HEK293 (cell line): ENCODE measurements around the gene IL5.
"Not testable (repeated sequence)": the region's sequence is repeated elsewhere in the genome, so short reads cannot be mapped to it uniquely, and the experiment has no call there.

Experiments used
- CTCF ChIA-PET: fragments of 350-600 bp; formaldehyde crosslinking; extraction: SDS; loops from one replicate; lab custom pipeline; 2021; ENCODE audit warnings: antibody characterized with exemption; lab: Yijun Ruan, JAX
- POLR2A ChIA-PET: fragments of 300-600 bp; formaldehyde crosslinking; extraction: SDS; loops from one replicate; lab custom pipeline; 2020; ENCODE audit warnings: antibody characterized with exemption, inconsistent platforms; lab: Yijun Ruan, JAX
- H3K27ac ChIP-seq: fragments of 200-500 bp; sonication (Bioruptor generic); 2 replicates; pipeline ENCODE4 v1.5.1; 2014; ENCODE audit warnings: low read depth, low read length, control low read depth, inconsistent platforms; ENCODE audit errors: extremely low read depth
- H3K36me3 ChIP-seq, 2 experiments: fragments of 200-500 bp in 1 of 2; sonication (Bioruptor generic) in 1 of 2; 1 replicate in 1 of 2; 2 replicates in 1 of 2; pipeline ENCODE4 v1.5.1; 2014 to 2017; ENCODE audit warnings: inconsistent platforms in 2 of 2, low read length in 2 of 2; ENCODE audit not compliant: control insufficient read depth in 2 of 2, insufficient read depth in 1 of 2
- H3K4me1 ChIP-seq: fragments of 200-500 bp; sonication (Bioruptor generic); 2 replicates; pipeline ENCODE4 v1.5.1; 2014; ENCODE audit warnings: mild to moderate bottlenecking, low read length, inconsistent platforms; ENCODE audit not compliant: control insufficient read depth, insufficient read depth
- H3K4me3 ChIP-seq: 2 replicates; pipeline ENCODE4 v1.5.1; 2011; ENCODE audit warnings: low read depth, mild to moderate bottlenecking, control low read depth, low read length, moderate library complexity
- H3K9me3 ChIP-seq: fragments of 200-500 bp; sonication (Bioruptor generic); 2 replicates; pipeline ENCODE4 v1.5.1; 2014; ENCODE audit warnings: low read depth, low read length, inconsistent platforms; ENCODE audit not compliant: control insufficient read depth, insufficient read depth
- GLI2 ChIP-seq: fragments of 450-650 bp; formaldehyde crosslinking; IDR thresholded peaks from 2 replicates; pipeline ENCODE4; 2017; ENCODE audit warnings: missing biosample characterization, missing genetic modification characterization, low read depth, borderline replicate concordance
- MEIS1 ChIP-seq: sonication (generic); formaldehyde crosslinking; IDR thresholded peaks from 2 replicates; pipeline ENCODE4 v1.8.1; 2022; ENCODE audit warnings: missing genetic modification reagents, mild to moderate bottlenecking, borderline replicate concordance
- MYNN ChIP-seq: fragments of 450-650 bp; formaldehyde crosslinking; IDR thresholded peaks from 2 replicates; pipeline ENCODE4 v1.5.1; 2016; ENCODE audit warnings: missing biosample characterization, missing genetic modification characterization, borderline replicate concordance
- PRDM1 ChIP-seq: fragments of 450-650 bp; formaldehyde crosslinking; IDR thresholded peaks from 2 replicates; pipeline ENCODE4; 2016; ENCODE audit warnings: missing biosample characterization, missing genetic modification characterization
- YY2 ChIP-seq: fragments of 450-650 bp; formaldehyde crosslinking; IDR thresholded peaks from 2 replicates; pipeline ENCODE4 v1.5.1; 2016; ENCODE audit warnings: missing biosample characterization, missing genetic modification characterization
- ZNF10 ChIP-seq: fragments of 450-650 bp; formaldehyde crosslinking; IDR thresholded peaks from 2 replicates; pipeline ENCODE4 v1.5.1; 2017; ENCODE audit warnings: missing biosample characterization, missing genetic modification characterization
- ZNF133 ChIP-seq: fragments of 450-650 bp; formaldehyde crosslinking; IDR thresholded peaks from 2 replicates; pipeline ENCODE4 v1.5.1; 2016; ENCODE audit warnings: missing biosample characterization, missing genetic modification characterization
- ZNF146 ChIP-seq: fragments of 450-650 bp; formaldehyde crosslinking; IDR thresholded peaks from 2 replicates; pipeline ENCODE4 v1.5.1; 2016; ENCODE audit warnings: missing biosample characterization, missing genetic modification characterization
- ZNF155 ChIP-seq: fragments of 450-650 bp; formaldehyde crosslinking; IDR thresholded peaks from 2 replicates; pipeline ENCODE4 v1.5.1; 2016; ENCODE audit warnings: missing biosample characterization, missing genetic modification characterization
- ZNF174 ChIP-seq: fragments of 450-650 bp; formaldehyde crosslinking; IDR thresholded peaks from 2 replicates; pipeline ENCODE4 v1.5.0; 2017; ENCODE audit warnings: missing biosample characterization, mild to moderate bottlenecking, missing genetic modification characterization
- ZNF202 ChIP-seq: fragments of 450-650 bp; formaldehyde crosslinking; IDR thresholded peaks from 2 replicates; pipeline ENCODE4 v1.5.1; 2016; ENCODE audit warnings: missing biosample characterization, missing genetic modification characterization, borderline replicate concordance
- ZNF23 ChIP-seq: fragments of 450-650 bp; formaldehyde crosslinking; IDR thresholded peaks from 2 replicates; pipeline ENCODE4 v1.5.1; 2016; ENCODE audit warnings: missing biosample characterization, missing genetic modification characterization, borderline replicate concordance
- ZNF324 ChIP-seq: fragments of 450-650 bp; formaldehyde crosslinking; IDR thresholded peaks from 2 replicates; pipeline ENCODE4 v1.5.1; 2016; ENCODE audit warnings: missing biosample characterization, missing genetic modification characterization
- ZNF555 ChIP-seq: fragments of 450-650 bp; formaldehyde crosslinking; conservative IDR thresholded peaks from 2 replicates; pipeline ENCODE4 v1.5.1; 2017; ENCODE audit warnings: missing biosample characterization, mild to moderate bottlenecking, missing genetic modification characterization, inconsistent platforms
- ZNF585B ChIP-seq: fragments of 450-650 bp; formaldehyde crosslinking; IDR thresholded peaks from 2 replicates; pipeline ENCODE4 v1.5.1; 2016; ENCODE audit warnings: missing biosample characterization, missing genetic modification characterization
- TF ChIP-seq, protein P1 (sequence below): fragments of 450-650 bp; formaldehyde crosslinking; IDR thresholded peaks from 2 replicates; pipeline ENCODE4 v1.5.1; 2016; ENCODE audit warnings: missing biosample characterization, missing genetic modification characterization
- TF ChIP-seq, protein P2 (sequence below): fragments of 450-650 bp; formaldehyde crosslinking; IDR thresholded peaks from 2 replicates; pipeline ENCODE4 v1.5.1; 2017; ENCODE audit warnings: missing biosample characterization, mild to moderate bottlenecking, missing genetic modification characterization, moderate library complexity
- TF ChIP-seq, protein P3 (sequence below): fragments of 450-650 bp; formaldehyde crosslinking; IDR thresholded peaks from 2 replicates; pipeline ENCODE4 v1.5.1; 2017; ENCODE audit warnings: missing biosample characterization, missing genetic modification characterization
- TF ChIP-seq, protein P4 (sequence below): fragments of 450-650 bp; formaldehyde crosslinking; IDR thresholded peaks from 2 replicates; pipeline ENCODE4 v1.5.1; 2016; ENCODE audit warnings: missing biosample characterization, missing genetic modification characterization

Gene IL5

DNA sequence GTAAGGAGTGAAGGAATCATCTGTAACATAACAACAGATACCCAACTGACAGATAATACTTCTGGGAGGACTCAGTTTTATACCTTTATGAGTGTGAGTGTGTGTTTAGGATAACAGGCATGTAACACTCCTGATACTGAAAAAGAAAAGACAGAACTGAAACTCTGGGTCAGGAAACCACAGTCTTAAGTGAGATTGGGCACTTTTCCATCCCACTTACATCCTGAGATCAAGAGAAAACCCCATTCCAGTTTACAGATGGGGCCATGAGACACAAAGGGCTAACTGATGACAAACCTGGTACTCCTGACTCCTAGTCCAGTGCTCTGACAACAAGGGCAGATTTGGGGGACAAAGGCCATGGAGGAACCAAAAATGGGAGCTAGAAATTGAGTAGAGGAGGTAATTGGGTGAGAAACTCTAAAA lies 18.0 kb downstream of the IL5 start:
- H3K36me3 ChIP-seq: no peaks in the 10 kb centered on the region
- POLR2A ChIA-PET: no interaction called here
- TF ChIP-seq ZNF23 (no peak), ZNF146 (tag by site-specific recombination) (no peak), ZNF174 (tag by site-specific recombination) (no peak), ZNF10 (tag by site-specific recombination) (no peak), ZNF585B (tag by site-specific recombination) (no peak), MYNN (no peak), ZNF202 (tag by site-specific recombination) (no peak), GLI2 (tag by site-specific recombination) (no peak), ZNF155 (no peak), MEIS1 (CRISPR knock-in tag) (no peak), PRDM1 (tag by site-specific recombination) (no peak), ZNF555 (tag by site-specific recombination) (no peak), ZNF133 (no peak), YY2 (tag by site-specific recombination) (no peak), ZNF324 (no peak)
- TF ChIP-seq, protein P1, sequence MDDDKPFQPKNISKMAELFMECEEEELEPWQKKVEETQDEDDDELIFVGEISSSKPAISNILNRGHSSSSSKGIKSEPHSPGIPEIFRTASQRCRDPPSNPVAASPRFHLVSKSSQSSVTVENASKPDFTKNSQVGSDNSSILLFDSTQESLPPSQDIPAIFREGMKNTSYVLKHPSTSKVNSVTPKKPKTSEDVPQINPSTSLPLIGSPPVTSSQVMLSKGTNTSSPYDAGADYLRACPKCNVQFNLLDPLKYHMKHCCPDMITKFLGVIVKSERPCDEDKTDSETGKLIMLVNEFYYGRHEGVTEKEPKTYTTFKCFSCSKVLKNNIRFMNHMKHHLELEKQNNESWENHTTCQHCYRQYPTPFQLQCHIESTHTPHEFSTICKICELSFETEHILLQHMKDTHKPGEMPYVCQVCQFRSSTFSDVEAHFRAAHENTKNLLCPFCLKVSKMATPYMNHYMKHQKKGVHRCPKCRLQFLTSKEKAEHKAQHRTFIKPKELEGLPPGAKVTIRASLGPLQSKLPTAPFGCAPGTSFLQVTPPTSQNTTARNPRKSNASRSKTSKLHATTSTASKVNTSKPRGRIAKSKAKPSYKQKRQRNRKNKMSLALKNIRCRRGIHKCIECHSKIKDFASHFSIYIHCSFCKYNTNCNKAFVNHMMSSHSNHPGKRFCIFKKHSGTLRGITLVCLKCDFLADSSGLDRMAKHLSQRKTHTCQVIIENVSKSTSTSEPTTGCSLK: no peak
- TF ChIP-seq, protein P2, sequence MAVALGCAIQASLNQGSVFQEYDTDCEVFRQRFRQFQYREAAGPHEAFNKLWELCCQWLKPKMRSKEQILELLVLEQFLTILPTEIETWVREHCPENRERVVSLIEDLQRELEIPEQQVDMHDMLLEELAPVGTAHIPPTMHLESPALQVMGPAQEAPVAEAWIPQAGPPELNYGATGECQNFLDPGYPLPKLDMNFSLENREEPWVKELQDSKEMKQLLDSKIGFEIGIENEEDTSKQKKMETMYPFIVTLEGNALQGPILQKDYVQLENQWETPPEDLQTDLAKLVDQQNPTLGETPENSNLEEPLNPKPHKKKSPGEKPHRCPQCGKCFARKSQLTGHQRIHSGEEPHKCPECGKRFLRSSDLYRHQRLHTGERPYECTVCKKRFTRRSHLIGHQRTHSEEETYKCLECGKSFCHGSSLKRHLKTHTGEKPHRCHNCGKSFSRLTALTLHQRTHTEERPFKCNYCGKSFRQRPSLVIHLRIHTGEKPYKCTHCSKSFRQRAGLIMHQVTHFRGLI: no peak
- TF ChIP-seq, protein P3, sequence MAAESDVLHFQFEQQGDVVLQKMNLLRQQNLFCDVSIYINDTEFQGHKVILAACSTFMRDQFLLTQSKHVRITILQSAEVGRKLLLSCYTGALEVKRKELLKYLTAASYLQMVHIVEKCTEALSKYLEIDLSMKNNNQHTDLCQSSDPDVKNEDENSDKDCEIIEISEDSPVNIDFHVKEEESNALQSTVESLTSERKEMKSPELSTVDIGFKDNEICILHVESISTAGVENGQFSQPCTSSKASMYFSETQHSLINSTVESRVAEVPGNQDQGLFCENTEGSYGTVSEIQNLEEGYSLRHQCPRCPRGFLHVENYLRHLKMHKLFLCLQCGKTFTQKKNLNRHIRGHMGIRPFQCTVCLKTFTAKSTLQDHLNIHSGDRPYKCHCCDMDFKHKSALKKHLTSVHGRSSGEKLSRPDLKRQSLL (tag by site-specific recombination): no peak
- TF ChIP-seq, protein P4, sequence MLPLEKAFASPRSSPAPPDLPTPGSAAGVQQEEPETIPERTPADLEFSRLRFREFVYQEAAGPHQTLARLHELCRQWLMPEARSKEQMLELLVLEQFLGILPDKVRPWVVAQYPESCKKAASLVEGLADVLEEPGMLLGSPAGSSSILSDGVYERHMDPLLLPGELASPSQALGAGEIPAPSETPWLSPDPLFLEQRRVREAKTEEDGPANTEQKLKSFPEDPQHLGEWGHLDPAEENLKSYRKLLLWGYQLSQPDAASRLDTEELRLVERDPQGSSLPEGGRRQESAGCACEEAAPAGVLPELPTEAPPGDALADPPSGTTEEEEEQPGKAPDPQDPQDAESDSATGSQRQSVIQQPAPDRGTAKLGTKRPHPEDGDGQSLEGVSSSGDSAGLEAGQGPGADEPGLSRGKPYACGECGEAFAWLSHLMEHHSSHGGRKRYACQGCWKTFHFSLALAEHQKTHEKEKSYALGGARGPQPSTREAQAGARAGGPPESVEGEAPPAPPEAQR: no peak
- H3K4me3 ChIP-seq: no peak overlapping the region
- H3K9me3 ChIP-seq: no peaks in the 10 kb centered on the region
- no peak overlapping the region for H3K27ac ChIP-seq
- no peaks in the 10 kb centered on the region for H3K4me1 ChIP-seq
- CTCF ChIA-PET: interaction anchor here (0.6 to 3.9 kb wide), 10 partner anchors 13 to 762 kb away, joined by 3 to 46 read pairs (median 4); no protein-coding TSS in a partner anchor

DNA sequence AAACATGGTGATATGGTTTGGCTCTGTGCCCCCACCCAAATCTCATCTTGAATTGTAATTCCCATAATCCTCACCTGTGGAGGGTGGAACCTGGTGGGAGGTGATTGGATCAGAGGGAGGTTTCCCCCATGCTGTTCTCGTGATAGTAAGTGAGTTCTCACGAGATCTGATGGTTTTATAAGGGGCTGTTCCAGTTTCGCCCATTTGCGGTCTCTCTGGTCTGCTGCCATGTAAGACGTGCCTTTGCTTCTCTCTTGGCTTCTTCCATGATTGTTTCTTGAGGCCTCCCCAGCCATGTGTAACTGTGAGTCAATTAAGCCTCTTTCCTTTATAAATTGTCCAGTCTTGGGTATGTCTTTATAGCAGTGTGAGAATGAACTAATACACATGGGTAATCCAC lies 18.4 kb downstream of the IL5 start:
- H3K4me1 ChIP-seq, POLR2A ChIA-PET, H3K9me3 ChIP-seq, H3K27ac ChIP-seq, H3K36me3 ChIP-seq, H3K4me3 ChIP-seq: not testable (repeated sequence)
- CTCF ChIA-PET: interaction anchor here (1.5 to 3.9 kb wide), 2 partner anchors 13 to 294 kb away, joined by 4 to 46 read pairs; no protein-coding TSS in a partner anchor
